Fibroblast of lung (primary cell): ENCODE measurements around the gene OR5A1.

Source experiments
- EZH2 ChIP-seq: IDR thresholded peaks from 2 replicates; pipeline ENCODE4 v1.5.1; 2012; ENCODE audit warnings: low read length, control low read depth, mild to moderate bottlenecking; ENCODE audit errors: missing control alignments
- TF ChIP-seq, protein P1 (sequence below), 2 donors: IDR thresholded peaks in 1 of 2; conservative IDR thresholded peaks in 1 of 2; 1 replicate in 1 of 2; 2 replicates in 1 of 2; pipeline ENCODE4 v1.5.1; 2011 to 2012; ENCODE audit warnings: low read length in 2 of 2, control low read depth in 1 of 2, inconsistent platforms in 1 of 2, low read depth in 1 of 2, mild to moderate bottlenecking in 1 of 2

GRCh38 chr11:59437770-59438169, 1.5 kb downstream of the OR5A1 start:
- no peak for TF ChIP-seq EZH2
- TF ChIP-seq, protein P1, sequence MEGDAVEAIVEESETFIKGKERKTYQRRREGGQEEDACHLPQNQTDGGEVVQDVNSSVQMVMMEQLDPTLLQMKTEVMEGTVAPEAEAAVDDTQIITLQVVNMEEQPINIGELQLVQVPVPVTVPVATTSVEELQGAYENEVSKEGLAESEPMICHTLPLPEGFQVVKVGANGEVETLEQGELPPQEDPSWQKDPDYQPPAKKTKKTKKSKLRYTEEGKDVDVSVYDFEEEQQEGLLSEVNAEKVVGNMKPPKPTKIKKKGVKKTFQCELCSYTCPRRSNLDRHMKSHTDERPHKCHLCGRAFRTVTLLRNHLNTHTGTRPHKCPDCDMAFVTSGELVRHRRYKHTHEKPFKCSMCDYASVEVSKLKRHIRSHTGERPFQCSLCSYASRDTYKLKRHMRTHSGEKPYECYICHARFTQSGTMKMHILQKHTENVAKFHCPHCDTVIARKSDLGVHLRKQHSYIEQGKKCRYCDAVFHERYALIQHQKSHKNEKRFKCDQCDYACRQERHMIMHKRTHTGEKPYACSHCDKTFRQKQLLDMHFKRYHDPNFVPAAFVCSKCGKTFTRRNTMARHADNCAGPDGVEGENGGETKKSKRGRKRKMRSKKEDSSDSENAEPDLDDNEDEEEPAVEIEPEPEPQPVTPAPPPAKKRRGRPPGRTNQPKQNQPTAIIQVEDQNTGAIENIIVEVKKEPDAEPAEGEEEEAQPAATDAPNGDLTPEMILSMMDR (conservative IDR thresholded peaks at IDR 0.05 in 1 of 2, IDR thresholded peaks at IDR 0.05 in 1 of 2; ENCODE audit: low read depth in 1 of 2, low read length in 2 of 2): no peak
